ENCODE measurements around the gene RRH.
"Not testable (repeated sequence)": the region's sequence is repeated elsewhere in the genome, so short reads cannot be mapped to it uniquely, and the experiment has no call there.

Gene RRH

GRCh38 chr4:109827672-109828071 is at the start of gene RRH:
Gene RRH, plus strand, starts transcription at chr4:109827972. Its CDS starts 56 bp downstream, at chr4:109828028.
- DNase-seq (ENCODE audit: extremely low read depth in 1 of 2, low read depth in 1 of 2): no peak

- DNase-seq (ENCODE audit: extremely low read depth in 1 of 2, low read depth in 1 of 2): not testable (repeated sequence)
Observed at GRCh38 chr4:109782092-109782491, 45.7 kb upstream of the RRH start.

GRCh38 chr4:109786846-109787245 is 40.9 kb upstream of the RRH start:
- DNase-seq (ENCODE audit: extremely low read depth in 1 of 2, low read depth in 1 of 2): no peak

GRCh38 chr4:109787807-109788206 is 40.0 kb upstream of the RRH start:
- no peak for DNase-seq (ENCODE audit: extremely low read depth in 1 of 2, low read depth in 1 of 2)

- no peak for DNase-seq (ENCODE audit: extremely low read depth in 1 of 2, low read depth in 1 of 2)
Observed at GRCh38 chr4:109795059-109795458, 32.7 kb upstream of the RRH start.

GRCh38 chr4:109798866-109799265 is 28.9 kb upstream of the RRH start:
- DNase-seq (ENCODE audit: extremely low read depth in 1 of 2, low read depth in 1 of 2): no peak

GRCh38 chr4:109801099-109801789 is 26.5 kb upstream of the RRH start:
- DNase-seq (ENCODE audit: extremely low read depth in 1 of 2, low read depth in 1 of 2): no peak

GRCh38 chr4:109801895-109802319 is 25.9 kb upstream of the RRH start, which contains the start of gene CFI:
Gene CFI, minus strand, starts transcription at chr4:109801999. Its CDS starts 28 bp downstream, at chr4:109801971.
- DNase-seq (ENCODE audit: extremely low read depth in 1 of 2, low read depth in 1 of 2): no peak

GRCh38 chr4:109803924-109804571 is 23.7 kb upstream of the RRH start:
- DNase-seq (ENCODE audit: extremely low read depth in 1 of 2, low read depth in 1 of 2): no peak

- DNase-seq (ENCODE audit: extremely low read depth in 1 of 2, low read depth in 1 of 2): no peak
Observed at GRCh38 chr4:109809655-109810054, 18.1 kb upstream of the RRH start.

- DNase-seq (ENCODE audit: extremely low read depth in 1 of 2, low read depth in 1 of 2): no peak
Observed at GRCh38 chr4:109810552-109811387, 17.0 kb upstream of the RRH start.

GRCh38 chr4:109811707-109812106 is 16.1 kb upstream of the RRH start:
- no peak for DNase-seq (ENCODE audit: extremely low read depth in 1 of 2, low read depth in 1 of 2)

- peak; percentile 69 to 72 for DNase-seq (ENCODE audit: extremely low read depth in 1 of 2, low read depth in 1 of 2)
Observed at GRCh38 chr4:109815151-109816081, 12.4 kb upstream of the RRH start, which contains the start of gene GAR1. Gene GAR1, plus strand, starts transcription at chr4:109815762. Its CDS starts 403 bp downstream, at chr4:109816165.

GRCh38 chr4:109816082-109816442 is 11.7 kb upstream of the RRH start:
- peak in 1 of 2 donors; percentile 19 for DNase-seq (ENCODE audit: extremely low read depth in 1 of 2, low read depth in 1 of 2)

- DNase-seq (ENCODE audit: extremely low read depth in 1 of 2, low read depth in 1 of 2): no peak
Observed at GRCh38 chr4:109816894-109817293, 10.9 kb upstream of the RRH start.

GRCh38 chr4:109818268-109818667 is 9.5 kb upstream of the RRH start:
- DNase-seq (ENCODE audit: extremely low read depth in 1 of 2, low read depth in 1 of 2): no peak

- DNase-seq (ENCODE audit: extremely low read depth in 1 of 2, low read depth in 1 of 2): no peak
Observed at GRCh38 chr4:109820563-109820962, 7.2 kb upstream of the RRH start.

- no peak for DNase-seq (ENCODE audit: extremely low read depth in 1 of 2, low read depth in 1 of 2)
Observed at GRCh38 chr4:109821185-109821584, 6.6 kb upstream of the RRH start.

- no peak for DNase-seq (ENCODE audit: extremely low read depth in 1 of 2, low read depth in 1 of 2)
Observed at GRCh38 chr4:109826719-109827118, 1.1 kb upstream of the RRH start.

GRCh38 chr4:109833756-109834155 is 6.0 kb downstream of the RRH start:
- DNase-seq (ENCODE audit: extremely low read depth in 1 of 2, low read depth in 1 of 2): no peak
